ENCODE results near the gene PDZRN4. TPM values are rescaled to one million over a fixed set of nuclear protein-coding genes. Genes with fewer than 3 reads are reported as not detected.

Gene PDZRN4
- total RNA-seq, 4 donors from 2014 or later = 2.1 to 10.6 (median 5.8) TPM

DNA sequence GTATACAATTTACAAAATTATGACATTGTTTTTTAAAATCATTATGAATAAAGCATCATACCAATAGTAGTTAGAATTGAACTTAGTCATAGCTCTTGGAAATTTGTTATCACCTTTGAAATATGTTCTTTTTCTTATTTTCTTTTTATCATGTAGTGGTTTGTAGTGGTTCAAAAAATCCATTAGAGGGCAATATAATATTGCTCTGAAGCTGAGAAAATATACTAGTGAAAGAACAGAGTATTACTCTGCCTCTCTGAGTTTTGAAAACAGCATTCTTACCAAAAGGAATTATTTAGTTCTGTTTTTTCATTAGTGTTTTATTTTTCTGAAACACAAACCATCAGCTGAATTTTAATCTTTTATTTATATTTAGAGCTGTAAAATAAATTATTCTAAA, 76.2 kb downstream of the PDZRN4 start:
- no peak for DNase-seq
- no peak overlapping the region for H3K4me3 ChIP-seq
- H3K36me3 ChIP-seq = no peaks in the 10 kb centered on the region
- H3K4me1 ChIP-seq = no peaks in the 10 kb centered on the region
- H3K9me3 ChIP-seq = no peaks in the 10 kb centered on the region
- TF ChIP-seq, protein P1, sequence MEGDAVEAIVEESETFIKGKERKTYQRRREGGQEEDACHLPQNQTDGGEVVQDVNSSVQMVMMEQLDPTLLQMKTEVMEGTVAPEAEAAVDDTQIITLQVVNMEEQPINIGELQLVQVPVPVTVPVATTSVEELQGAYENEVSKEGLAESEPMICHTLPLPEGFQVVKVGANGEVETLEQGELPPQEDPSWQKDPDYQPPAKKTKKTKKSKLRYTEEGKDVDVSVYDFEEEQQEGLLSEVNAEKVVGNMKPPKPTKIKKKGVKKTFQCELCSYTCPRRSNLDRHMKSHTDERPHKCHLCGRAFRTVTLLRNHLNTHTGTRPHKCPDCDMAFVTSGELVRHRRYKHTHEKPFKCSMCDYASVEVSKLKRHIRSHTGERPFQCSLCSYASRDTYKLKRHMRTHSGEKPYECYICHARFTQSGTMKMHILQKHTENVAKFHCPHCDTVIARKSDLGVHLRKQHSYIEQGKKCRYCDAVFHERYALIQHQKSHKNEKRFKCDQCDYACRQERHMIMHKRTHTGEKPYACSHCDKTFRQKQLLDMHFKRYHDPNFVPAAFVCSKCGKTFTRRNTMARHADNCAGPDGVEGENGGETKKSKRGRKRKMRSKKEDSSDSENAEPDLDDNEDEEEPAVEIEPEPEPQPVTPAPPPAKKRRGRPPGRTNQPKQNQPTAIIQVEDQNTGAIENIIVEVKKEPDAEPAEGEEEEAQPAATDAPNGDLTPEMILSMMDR (IDR thresholded peaks at IDR 0.05) = peak in 3 of 4 experiments; percentile 4 to 15 (median 5)
- no peak for TF ChIP-seq POLR2A (IDR thresholded peaks at IDR 0.05)
- intact Hi-C loops (cut with DNase I; ENCODE audit: low total_unique reads) = no loop called here
- no peak overlapping the region for H3K27ac ChIP-seq
- H3K27me3 ChIP-seq = peaks cover 0 to 3% of the 10 kb centered on the region in 2 donors

DNA sequence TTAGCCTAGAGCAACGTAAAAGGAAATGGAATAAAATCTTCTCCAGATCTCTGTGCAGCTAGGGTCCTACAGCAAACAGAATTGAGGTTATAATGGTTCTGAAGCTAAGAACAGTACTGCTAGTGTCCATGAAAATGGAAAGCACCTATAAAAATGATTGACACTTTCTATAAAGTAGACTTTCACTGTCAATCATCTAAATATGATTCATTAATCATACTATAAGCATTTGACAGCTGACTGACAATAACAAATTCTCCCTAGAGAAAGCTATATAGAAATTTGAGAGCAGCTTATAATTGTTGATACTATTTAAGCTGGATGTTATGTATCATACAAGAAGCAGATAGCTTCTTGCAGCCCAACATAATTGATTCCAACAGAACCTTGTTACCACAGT, 80.9 kb downstream of the PDZRN4 start:
- Histone ChIP-seq H3K27me3 (peaks cover 0 to 3% of the 10 kb centered on the region in 2 donors), H3K36me3 (no peaks in the 10 kb centered on the region), H3K9me3 (no peaks in the 10 kb centered on the region), H3K4me1 (no peaks in the 10 kb centered on the region), H3K4me3 (no peak overlapping the region), H3K27ac (no peak overlapping the region)
- TF ChIP-seq, protein P1 (IDR thresholded peaks at IDR 0.05) = no peak
- TF ChIP-seq POLR2A (IDR thresholded peaks at IDR 0.05) = no peak
- DNase-seq = no peak
- intact Hi-C loops (cut with DNase I; ENCODE audit: low total_unique reads) = no loop called here

DNA sequence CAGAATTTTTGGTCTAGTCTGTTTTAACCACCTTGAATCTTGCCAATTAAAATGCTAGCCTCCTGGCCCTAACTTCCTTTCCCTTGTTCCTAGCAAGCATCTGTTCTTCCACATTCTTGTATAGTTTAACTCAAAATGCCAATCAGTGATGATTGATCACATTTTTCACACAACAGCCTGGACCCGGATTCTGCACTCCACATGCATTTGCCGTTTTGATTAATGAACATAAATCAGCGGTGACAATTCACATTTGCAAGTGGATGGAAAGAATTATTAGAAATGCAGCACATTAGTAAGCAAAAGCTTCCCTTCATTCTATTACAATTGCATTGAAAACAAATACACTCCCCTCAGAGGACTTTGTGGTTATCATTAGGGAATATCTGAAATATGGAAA, 83.4 kb downstream of the PDZRN4 start:
- no peaks in the 10 kb centered on the region for H3K36me3 ChIP-seq
- H3K9me3 ChIP-seq = no peaks in the 10 kb centered on the region
- H3K4me1 ChIP-seq = no peaks in the 10 kb centered on the region
- no peak overlapping the region for H3K27ac ChIP-seq
- H3K4me3 ChIP-seq = no peak overlapping the region
- TF ChIP-seq, protein P1 (IDR thresholded peaks at IDR 0.05) = no peak
- no peak for TF ChIP-seq POLR2A (IDR thresholded peaks at IDR 0.05)
- intact Hi-C loops (cut with DNase I; ENCODE audit: low total_unique reads) = no loop called here
- peaks cover 0 to 3% of the 10 kb centered on the region in 2 donors for H3K27me3 ChIP-seq
- DNase-seq = no peak

DNA sequence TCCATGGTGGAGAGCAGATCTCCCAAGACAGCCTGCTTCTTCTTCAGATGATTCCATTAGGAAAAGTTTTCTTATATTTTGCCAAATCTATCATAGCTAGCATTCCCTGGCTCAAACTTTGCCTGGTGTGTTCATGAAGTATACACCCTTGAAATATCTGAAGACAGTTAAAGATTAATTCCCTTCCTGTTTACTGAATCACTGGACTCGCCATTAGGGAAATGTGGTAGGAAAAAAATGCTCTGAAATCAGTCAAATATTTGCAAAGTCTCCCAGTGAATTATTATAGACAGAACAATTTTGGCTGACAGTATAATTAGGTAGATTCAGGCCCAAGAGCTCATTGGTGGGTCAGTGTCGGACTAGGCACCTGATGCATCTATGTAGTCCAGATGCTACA, 86.5 kb downstream of the PDZRN4 start:
- TF ChIP-seq, protein P1 (IDR thresholded peaks at IDR 0.05) = no peak
- TF ChIP-seq POLR2A (IDR thresholded peaks at IDR 0.05) = no peak
- Histone ChIP-seq H3K27me3 (no peaks in the 10 kb centered on the region), H3K9me3 (no peaks in the 10 kb centered on the region), H3K36me3 (no peaks in the 10 kb centered on the region), H3K27ac (no peak overlapping the region), H3K4me3 (no peak overlapping the region), H3K4me1 (no peaks in the 10 kb centered on the region)
- DNase-seq = no peak
- intact Hi-C loops (cut with DNase I; ENCODE audit: low total_unique reads) = no loop called here

DNA sequence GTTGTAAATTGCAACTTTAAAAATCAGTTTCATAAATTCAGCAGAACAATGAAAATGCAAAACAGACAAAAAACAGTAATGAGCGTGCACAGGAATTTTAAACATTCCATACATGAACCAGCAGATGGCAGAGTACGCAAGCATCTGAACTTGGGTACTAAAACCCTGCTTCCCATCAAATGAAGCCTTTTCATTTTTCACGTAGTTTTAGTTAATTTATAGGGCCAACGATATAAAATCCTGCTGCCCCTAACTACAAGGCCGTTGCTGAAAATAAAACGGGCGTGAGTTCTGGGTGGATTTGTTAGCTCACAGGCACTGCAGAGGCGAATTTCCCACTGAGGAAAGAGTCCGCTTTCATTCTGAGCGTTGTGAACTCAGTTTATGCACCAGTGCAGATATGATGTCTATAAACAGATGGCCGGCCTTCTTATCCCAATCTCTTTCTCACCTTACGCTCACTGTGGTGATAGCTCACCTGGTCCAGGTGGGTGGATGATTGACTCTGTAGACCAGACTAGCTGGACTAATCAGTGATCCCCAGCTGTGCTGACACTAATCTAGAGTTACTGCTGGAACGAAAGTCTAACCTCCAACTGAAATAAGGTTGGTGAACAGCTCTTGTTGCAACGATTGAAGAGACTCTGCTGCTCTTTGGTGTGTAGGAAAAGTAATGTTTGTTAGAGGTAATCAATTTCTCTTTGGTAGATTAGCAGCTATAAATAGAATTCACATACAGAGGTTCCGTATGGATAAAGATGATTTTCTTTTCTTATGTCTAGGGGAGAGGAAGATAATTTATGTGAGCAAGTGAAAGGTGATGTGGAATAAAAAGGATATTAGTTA, 89.2 kb downstream of the PDZRN4 start:
- intact Hi-C loops (cut with DNase I; ENCODE audit: low total_unique reads) = no loop called here
- Histone ChIP-seq H3K27ac (no peak overlapping the region), H3K36me3 (no peaks in the 10 kb centered on the region), H3K27me3 (no peaks in the 10 kb centered on the region), H3K9me3 (no peaks in the 10 kb centered on the region), H3K4me3 (no peak overlapping the region), H3K4me1 (no peaks in the 10 kb centered on the region)
- no peak for DNase-seq
- no peak for TF ChIP-seq POLR2A (IDR thresholded peaks at IDR 0.05)
- TF ChIP-seq, protein P1 (IDR thresholded peaks at IDR 0.05) = peak; percentile 16 to 52 (median 36)
